GM21360 (cell line): Measurements from ENCODE around the gene RANGAP1.
A peak's percentile ranks its signal among the peaks of the same experiment; 100 is the strongest.

Experiments
- ATAC-seq: cut with Tn5 transposase; IDR thresholded peaks from one replicate; pipeline ENCODE4 v1.9.1; 2021; ENCODE audit warnings: mild to moderate bottlenecking, moderate library complexity; ENCODE audit not compliant: unreplicated experiment

The RANGAP1 gene

GRCh38 chr22:41238570-41239442 is 47.2 kb downstream of the RANGAP1 start:
- no peak for ATAC-seq

- peak; percentile 48 for ATAC-seq
Measured at GRCh38 chr22:41237707-41238569, 48.0 kb downstream of the RANGAP1 start.

GRCh38 chr22:41237036-41237706 is 48.8 kb downstream of the RANGAP1 start:
- ATAC-seq = no peak

- no peak for ATAC-seq
Measured at GRCh38 chr22:41234815-41235695, 50.9 kb downstream of the RANGAP1 start.

- ATAC-seq = no peak
Measured at GRCh38 chr22:41231369-41231768, 54.6 kb downstream of the RANGAP1 start.

GRCh38 chr22:41230401-41230785 is 55.6 kb downstream of the RANGAP1 start:
- no peak for ATAC-seq

- no peak for ATAC-seq
Measured at GRCh38 chr22:41229730-41230400, 56.1 kb downstream of the RANGAP1 start.

GRCh38 chr22:41229215-41229614 is 56.8 kb downstream of the RANGAP1 start:
- no peak for ATAC-seq

GRCh38 chr22:41226723-41227655 is 59.0 kb downstream of the RANGAP1 start:
- no peak for ATAC-seq

- no peak for ATAC-seq
Measured at GRCh38 chr22:41223535-41223934, 62.5 kb downstream of the RANGAP1 start.

GRCh38 chr22:41222846-41223507 is 63.0 kb downstream of the RANGAP1 start:
- ATAC-seq = no peak

GRCh38 chr22:41217553-41218157 is 68.3 kb downstream of the RANGAP1 start:
- ATAC-seq = no peak

- no peak for ATAC-seq
Measured at GRCh38 chr22:41216984-41217383, 69.0 kb downstream of the RANGAP1 start.

- no peak for ATAC-seq
Measured at GRCh38 chr22:41215926-41216325, 70.1 kb downstream of the RANGAP1 start.

- no peak for ATAC-seq
Measured at GRCh38 chr22:41215409-41215808, 70.6 kb downstream of the RANGAP1 start.

GRCh38 chr22:41206719-41207118 is 79.3 kb downstream of the RANGAP1 start:
- ATAC-seq = no peak

- peak; percentile 92 for ATAC-seq
Measured at GRCh38 chr22:41204992-41205900, 80.7 kb downstream of the RANGAP1 start, which contains the start of gene L3MBTL2. Gene L3MBTL2, plus strand, starts transcription at chr22:41205312. Its CDS starts 51 bp downstream, at chr22:41205363.
